GM12872 (cell line): ENCODE data around the gene FAM47E.

Source experiments
- TF ChIP-seq, protein P1 (sequence below): IDR thresholded peaks from 3 replicates; pipeline ENCODE4 v1.5.1; 2011; ENCODE audit warnings: low read depth, mild to moderate bottlenecking, low read length, moderate library complexity; ENCODE audit not compliant: insufficient read depth

FAM47E gene

DNA sequence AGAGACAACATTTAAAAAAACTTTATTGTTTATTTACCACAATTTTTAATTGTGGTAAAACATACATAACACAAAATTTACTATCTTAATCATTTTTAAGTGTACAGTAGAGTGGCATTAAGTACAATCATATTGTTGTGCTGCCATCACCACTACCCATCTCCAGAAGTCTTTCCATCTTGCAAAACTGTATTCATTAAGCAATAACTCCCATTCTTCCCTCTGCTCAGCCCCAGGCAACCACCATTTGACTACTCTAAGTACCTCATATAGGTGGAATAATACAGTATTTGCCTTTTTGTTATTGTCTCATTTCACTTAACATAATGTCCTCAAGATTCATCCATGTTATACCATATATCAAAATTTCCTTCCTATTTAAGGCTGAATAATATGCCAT, 12.8 kb upstream of the FAM47E start:
- TF ChIP-seq, protein P1, sequence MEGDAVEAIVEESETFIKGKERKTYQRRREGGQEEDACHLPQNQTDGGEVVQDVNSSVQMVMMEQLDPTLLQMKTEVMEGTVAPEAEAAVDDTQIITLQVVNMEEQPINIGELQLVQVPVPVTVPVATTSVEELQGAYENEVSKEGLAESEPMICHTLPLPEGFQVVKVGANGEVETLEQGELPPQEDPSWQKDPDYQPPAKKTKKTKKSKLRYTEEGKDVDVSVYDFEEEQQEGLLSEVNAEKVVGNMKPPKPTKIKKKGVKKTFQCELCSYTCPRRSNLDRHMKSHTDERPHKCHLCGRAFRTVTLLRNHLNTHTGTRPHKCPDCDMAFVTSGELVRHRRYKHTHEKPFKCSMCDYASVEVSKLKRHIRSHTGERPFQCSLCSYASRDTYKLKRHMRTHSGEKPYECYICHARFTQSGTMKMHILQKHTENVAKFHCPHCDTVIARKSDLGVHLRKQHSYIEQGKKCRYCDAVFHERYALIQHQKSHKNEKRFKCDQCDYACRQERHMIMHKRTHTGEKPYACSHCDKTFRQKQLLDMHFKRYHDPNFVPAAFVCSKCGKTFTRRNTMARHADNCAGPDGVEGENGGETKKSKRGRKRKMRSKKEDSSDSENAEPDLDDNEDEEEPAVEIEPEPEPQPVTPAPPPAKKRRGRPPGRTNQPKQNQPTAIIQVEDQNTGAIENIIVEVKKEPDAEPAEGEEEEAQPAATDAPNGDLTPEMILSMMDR: no peak

DNA sequence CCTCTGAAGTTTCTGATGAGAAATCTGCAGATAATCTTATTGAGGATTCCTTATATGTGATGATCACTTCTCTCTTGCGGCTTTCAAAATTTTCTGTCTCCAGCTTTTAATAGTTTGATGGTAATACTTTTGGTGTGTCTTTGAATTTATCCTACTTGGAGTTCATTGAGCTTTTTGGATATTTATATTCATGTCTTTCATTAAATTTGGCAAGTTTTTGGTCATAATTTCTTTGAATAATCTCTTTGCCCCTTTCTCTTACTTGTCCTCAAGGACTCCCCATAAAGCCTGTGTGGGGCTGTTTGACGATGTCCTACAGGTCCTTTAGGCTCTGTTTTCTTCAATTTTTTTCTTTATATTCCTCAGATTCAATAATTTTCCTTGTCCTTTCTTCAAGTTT, 11.3 kb upstream of the FAM47E start:
- TF ChIP-seq, protein P1: no peak

DNA sequence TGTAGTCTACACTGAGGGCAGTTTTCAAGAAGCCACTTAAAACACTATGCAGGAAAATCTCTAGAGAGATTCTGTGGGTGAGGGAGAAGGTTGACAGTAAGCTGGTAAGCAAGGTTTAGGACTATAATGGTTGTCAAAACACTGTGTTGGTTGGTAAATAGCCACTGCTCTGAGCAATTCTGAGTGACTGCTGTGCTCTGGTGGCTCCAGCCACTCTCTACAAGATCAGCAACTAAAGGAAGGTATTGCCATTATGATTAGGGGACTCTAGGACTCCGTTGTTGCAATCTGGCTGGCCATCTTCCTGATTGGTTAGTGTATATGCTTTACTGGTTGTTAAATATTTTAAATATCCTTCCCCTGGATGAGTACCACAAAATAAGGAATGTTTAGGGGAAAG, 5.5 kb upstream of the FAM47E start:
- TF ChIP-seq, protein P1: no peak

DNA sequence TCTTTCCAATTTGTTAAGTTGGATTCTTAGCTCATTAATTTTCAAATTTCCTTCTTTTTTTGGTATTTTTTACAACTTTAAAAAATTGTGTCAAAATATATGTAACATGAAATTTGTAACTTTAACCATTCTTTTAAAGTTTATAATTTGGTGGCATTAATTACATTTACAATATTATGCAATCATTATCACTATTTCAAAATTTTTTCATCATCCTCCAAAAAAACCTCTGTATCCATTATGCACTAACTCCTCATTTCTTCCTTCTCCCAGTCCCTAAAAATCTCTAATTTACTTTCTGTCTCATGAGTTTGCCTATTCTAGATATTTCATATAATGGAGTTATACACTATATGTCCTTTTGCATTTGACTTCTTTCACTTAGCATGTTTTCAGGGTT, 4.7 kb upstream of the FAM47E start:
- TF ChIP-seq, protein P1: no peak

DNA sequence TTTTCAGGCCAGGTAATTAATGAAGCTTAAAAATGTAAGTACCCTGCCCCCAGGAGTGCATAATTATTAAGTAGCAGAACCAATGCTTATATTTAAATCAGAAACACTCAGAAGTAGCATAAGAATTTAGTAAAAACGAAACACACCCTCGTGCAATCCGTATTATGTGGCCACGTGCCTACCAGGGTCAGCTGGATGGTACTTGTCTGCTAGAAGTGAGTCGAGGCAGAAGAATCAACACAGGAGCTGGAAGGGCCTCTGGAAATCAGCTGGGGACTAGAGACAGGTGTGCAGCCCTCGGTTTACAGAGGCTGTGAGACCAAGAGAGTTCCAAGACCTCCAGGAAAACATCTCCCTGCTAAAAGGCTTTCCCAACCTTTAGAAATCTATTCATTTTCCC, 559 bp upstream of the FAM47E start:
- TF ChIP-seq, protein P1: no peak

DNA sequence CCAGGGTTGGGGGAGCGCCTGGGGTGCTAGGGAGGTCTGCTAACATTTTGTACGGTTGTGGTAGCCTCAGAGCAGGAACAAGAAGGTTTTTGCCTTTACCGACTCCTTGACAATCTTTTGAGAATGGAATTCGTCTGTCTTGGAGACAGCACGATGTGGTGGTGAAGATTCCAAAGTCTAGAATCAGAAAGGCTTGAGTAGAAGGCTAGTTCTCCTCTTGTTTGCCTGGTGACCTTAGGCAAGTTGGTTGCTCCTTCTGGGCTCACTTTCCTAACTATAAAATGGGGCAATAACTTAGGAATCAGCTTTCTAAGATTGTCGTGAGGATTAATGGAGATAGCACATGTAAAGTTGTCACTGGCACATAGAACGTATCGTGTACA, 741 bp downstream of the FAM47E start:
- TF ChIP-seq, protein P1: no peak

DNA sequence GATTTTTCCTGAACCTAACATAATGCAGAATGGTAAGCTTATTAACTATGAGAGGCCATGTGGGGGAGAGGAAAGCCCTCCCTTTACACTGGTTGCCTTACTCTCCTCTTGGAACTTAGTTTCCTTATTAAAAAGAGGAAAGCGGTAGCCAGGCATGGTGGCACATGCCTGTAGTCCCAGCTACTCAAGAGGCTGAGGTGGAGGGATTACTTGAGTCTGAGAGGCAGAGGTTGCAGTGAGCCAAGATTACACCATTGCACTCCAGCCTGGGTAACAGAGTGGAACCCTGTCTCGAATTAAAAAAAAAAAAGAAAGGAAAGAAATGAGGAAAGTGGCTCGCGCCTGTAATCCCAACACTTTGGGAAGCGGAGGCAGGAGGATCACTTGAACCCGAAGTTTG, 2.0 kb downstream of the FAM47E start:
- TF ChIP-seq, protein P1: no peak

DNA sequence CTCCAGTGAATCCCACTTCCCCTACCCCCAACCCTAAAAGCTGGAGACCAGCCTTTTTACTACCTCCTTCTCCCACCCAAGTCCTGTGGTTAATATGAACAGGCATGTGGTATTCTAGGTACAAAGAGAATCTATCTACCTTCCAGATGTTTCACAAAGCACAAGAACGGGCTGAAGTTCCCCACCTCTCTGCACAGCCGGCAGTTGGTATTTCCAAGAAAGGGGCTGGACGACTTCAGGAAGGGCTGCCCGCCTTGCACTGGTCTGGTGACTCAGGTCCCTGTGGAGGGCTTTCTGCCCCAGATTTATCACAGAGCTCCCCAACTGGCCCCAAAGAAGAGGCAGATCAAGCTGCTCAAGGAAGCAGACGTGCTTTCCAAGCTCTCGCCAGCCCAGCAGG, 4.5 kb downstream of the FAM47E start:
- TF ChIP-seq, protein P1: no peak
